ENCODE data around the gene DOK4.
"Not testable (repeated sequence)": the region's sequence is repeated elsewhere in the genome, so short reads cannot be mapped to it uniquely, and the experiment has no call there.

Gene DOK4

DNA sequence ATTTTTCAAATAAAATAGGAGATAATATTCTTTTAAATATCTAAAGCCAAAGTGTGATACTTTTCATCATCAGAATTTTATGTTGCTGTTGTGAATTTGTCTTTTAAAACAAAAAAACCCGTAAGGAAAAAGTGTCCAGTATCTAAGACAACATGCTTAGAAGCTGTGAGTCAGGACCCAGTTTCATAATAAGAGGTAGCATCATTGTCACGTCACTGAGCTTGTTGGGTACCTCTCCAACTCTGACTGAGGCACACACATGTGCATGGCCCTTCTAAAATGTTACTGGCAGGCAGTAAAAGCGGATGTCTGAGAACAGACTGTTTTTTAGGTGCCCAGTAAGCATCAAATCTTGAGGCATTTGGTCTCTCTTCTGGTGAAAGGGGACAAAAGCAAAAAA, 41.6 kb downstream of the DOK4 start:
- H3K9ac ChIP-seq (ENCODE audit: low read depth, low read length) = no peak overlapping the region
- H3K4me1 ChIP-seq (ENCODE audit: control insufficient read depth, insufficient read depth, low read length) = no peaks in the 10 kb centered on the region
- H3K4me3 ChIP-seq (ENCODE audit: low read depth, low read length) = no peak overlapping the region
- H3K27me3 ChIP-seq (ENCODE audit: control insufficient read depth, insufficient read depth, low read length) = no peaks in the 10 kb centered on the region
- peaks cover 3% of the 10 kb centered on the region for H3K36me3 ChIP-seq (ENCODE audit: control insufficient read depth, insufficient read depth, low read length)
- H3K9me3 ChIP-seq (ENCODE audit: control insufficient read depth, insufficient read depth, low read length) = no peaks in the 10 kb centered on the region

DNA sequence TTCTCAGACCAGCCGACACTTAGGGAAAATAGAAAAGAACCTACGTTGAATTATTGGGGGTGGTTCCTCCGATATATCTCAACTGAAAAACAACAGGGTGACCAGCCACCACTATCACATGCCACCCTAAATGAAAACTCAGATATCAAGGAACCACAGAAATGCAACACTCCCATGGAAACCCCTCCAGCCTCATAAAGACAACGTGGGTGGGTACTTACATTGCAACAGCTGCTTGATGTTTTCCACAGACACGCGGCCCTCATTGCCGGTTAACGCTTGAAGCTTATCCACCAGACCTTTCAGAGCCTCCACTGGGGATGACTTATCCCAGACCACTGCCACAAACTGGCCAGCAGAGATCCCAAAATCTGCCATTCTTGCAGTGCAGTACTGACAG, 45.7 kb downstream of the DOK4 start:
- not testable (repeated sequence) for H3K4me1 ChIP-seq (ENCODE audit: control insufficient read depth, insufficient read depth, low read length)
- H3K36me3 ChIP-seq (ENCODE audit: control insufficient read depth, insufficient read depth, low read length) = peaks cover 12% of the 10 kb centered on the region

DNA sequence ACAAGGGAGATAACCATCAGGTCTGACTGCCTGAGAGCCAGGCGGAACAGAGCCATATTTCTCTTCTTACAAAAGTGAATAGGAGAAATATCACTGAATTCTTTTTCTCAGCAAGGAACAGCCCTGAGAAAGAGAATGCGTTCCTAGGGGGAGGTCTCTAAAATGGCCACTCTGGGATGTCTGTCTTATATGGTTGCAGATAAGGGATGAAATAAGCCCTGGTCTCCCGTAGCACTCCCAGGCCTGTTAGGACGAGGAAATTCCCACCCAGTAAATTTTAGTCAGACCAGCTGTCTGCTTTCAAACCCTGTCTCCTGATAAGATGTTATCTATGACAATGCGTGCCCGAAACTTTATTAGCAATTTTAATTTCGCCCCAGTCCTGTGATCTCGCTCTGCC, 46.3 kb downstream of the DOK4 start:
- H3K27me3 ChIP-seq (ENCODE audit: control insufficient read depth, insufficient read depth, low read length); H3K4me1 ChIP-seq (ENCODE audit: control insufficient read depth, insufficient read depth, low read length); H3K4me3 ChIP-seq (ENCODE audit: low read depth, low read length); H3K9ac ChIP-seq (ENCODE audit: low read depth, low read length); H3K9me3 ChIP-seq (ENCODE audit: control insufficient read depth, insufficient read depth, low read length): not testable (repeated sequence)
- peaks cover 17% of the 10 kb centered on the region for H3K36me3 ChIP-seq (ENCODE audit: control insufficient read depth, insufficient read depth, low read length)

More for the DNA sequence above, 45.7 kb downstream of the DOK4 start:
- not testable (repeated sequence) for H3K9me3 ChIP-seq (ENCODE audit: control insufficient read depth, insufficient read depth, low read length); H3K27me3 ChIP-seq (ENCODE audit: control insufficient read depth, insufficient read depth, low read length); H3K4me3 ChIP-seq (ENCODE audit: low read depth, low read length); H3K9ac ChIP-seq (ENCODE audit: low read depth, low read length)

DNA sequence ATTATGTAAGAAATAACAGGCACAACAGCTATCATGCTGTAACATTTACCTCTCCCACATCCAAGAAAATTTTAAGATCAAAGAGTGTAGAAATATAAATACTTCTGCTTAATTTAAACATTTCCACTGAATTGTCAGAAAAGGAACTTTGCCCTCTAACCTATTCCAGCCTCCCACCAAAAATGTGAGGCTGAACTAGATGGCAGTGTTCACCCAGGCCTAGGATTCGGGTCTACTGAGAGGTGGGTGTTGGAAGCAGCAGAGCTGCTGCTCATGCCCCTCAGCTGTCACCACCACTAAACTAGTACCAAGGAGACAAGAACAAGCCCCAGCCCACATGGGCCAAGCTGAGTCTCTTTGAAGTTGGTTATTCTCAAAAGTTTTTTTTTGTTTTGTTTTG, 50.5 kb downstream of the DOK4 start:
- Histone ChIP-seq H3K4me1 (ENCODE audit: control insufficient read depth, insufficient read depth, low read length) (no peaks in the 10 kb centered on the region), H3K9me3 (ENCODE audit: control insufficient read depth, insufficient read depth, low read length) (no peaks in the 10 kb centered on the region), H3K36me3 (ENCODE audit: control insufficient read depth, insufficient read depth, low read length) (peaks cover 34% of the 10 kb centered on the region), H3K9ac (ENCODE audit: low read depth, low read length) (no peak overlapping the region), H3K27me3 (ENCODE audit: control insufficient read depth, insufficient read depth, low read length) (no peaks in the 10 kb centered on the region), H3K4me3 (ENCODE audit: low read depth, low read length) (no peak overlapping the region)

DNA sequence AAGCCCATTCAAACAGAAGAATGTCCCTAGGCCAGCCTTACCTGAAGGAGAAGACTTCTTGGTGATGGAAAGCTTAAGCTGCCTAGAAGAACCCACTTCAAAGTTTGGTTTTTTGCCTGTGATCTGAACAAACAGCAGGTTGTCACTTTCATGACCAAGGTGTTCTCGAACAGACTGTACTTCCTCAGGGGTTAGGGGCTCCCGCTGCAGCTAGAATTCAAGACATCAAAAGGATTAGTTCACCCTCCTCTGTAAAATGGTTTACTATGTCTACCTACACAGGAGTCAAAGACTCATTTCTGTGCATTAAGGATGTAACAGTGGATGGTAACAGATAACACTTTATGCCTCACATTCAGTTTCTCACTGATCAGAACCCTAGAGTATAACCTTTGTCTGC, 52.3 kb downstream of the DOK4 start:
- no peak overlapping the region for H3K9ac ChIP-seq (ENCODE audit: low read depth, low read length)
- no peaks in the 10 kb centered on the region for H3K9me3 ChIP-seq (ENCODE audit: control insufficient read depth, insufficient read depth, low read length)
- no peaks in the 10 kb centered on the region for H3K4me1 ChIP-seq (ENCODE audit: control insufficient read depth, insufficient read depth, low read length)
- no peak overlapping the region for H3K4me3 ChIP-seq (ENCODE audit: low read depth, low read length)
- H3K27me3 ChIP-seq (ENCODE audit: control insufficient read depth, insufficient read depth, low read length) = no peaks in the 10 kb centered on the region
- peaks cover 34% of the 10 kb centered on the region for H3K36me3 ChIP-seq (ENCODE audit: control insufficient read depth, insufficient read depth, low read length)

DNA sequence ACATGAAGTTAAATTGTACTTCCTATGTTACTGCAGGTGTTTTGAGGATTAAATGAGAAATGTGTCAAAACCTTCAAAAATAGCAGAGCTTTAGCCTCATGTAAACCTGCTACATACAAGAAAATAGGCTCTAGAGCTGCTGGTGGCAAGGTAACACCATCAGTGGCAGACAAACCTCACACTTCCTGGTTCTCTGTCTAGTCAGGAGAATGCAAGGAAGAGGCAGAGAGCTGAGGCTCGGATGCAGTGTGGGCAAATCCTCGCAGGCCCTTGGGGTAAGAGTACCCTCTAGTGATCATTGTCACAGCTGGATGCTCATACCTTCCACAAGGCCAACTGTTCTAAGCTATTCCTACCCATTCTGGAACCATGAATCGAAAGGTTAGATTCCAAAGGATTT, 53.3 kb downstream of the DOK4 start:
- Histone ChIP-seq H3K27me3 (ENCODE audit: control insufficient read depth, insufficient read depth, low read length) (no peaks in the 10 kb centered on the region), H3K4me1 (ENCODE audit: control insufficient read depth, insufficient read depth, low read length) (no peaks in the 10 kb centered on the region), H3K36me3 (ENCODE audit: control insufficient read depth, insufficient read depth, low read length) (peaks cover 41% of the 10 kb centered on the region), H3K4me3 (ENCODE audit: low read depth, low read length) (no peak overlapping the region), H3K9me3 (ENCODE audit: control insufficient read depth, insufficient read depth, low read length) (no peaks in the 10 kb centered on the region), H3K9ac (ENCODE audit: low read depth, low read length) (no peak overlapping the region)

DNA sequence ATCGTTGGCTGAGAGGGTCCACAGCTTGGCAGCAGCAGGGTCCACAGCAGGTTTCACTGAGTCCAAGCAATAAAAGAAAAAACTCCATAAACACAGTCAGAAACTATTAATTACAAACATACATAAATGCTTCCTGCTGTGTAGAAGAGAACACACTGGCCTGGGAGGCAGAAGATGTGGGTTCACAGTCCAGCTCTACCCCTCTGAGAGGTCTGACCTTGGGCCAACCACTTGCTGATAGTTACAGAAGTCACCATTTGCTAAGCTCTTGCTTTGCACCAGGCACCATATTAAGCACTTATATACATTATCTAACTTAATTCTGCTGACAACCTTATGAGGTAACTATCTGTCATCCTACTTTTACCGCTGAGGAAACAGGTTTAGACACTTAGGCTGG, 53.8 kb downstream of the DOK4 start:
- H3K4me1 ChIP-seq (ENCODE audit: control insufficient read depth, insufficient read depth, low read length) = no peaks in the 10 kb centered on the region
- peaks cover 38% of the 10 kb centered on the region for H3K36me3 ChIP-seq (ENCODE audit: control insufficient read depth, insufficient read depth, low read length)
- no peaks in the 10 kb centered on the region for H3K27me3 ChIP-seq (ENCODE audit: control insufficient read depth, insufficient read depth, low read length)
- H3K9me3 ChIP-seq (ENCODE audit: control insufficient read depth, insufficient read depth, low read length) = no peaks in the 10 kb centered on the region
- H3K9ac ChIP-seq (ENCODE audit: low read depth, low read length) = no peak overlapping the region
- no peak overlapping the region for H3K4me3 ChIP-seq (ENCODE audit: low read depth, low read length)

DNA sequence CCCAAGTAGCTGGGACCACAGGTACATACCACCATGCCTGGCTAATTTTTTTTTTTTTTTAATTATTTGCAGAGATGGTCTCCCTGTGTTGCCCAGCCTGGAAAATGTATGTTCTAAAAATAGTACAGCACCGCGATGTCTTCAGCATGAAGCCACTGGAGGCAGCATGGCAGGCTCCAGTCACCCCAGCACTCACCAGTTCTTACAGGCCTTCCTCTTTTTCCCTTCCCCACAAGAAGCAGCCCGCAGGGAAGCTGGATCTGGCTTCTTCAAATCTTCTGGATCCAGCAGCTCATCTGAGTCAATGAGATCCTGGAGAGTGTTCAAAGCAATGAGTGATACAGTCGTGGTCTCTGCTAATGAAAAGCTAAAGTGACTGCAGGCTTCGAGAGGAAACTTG, 55.3 kb downstream of the DOK4 start:
- no peak overlapping the region for H3K4me3 ChIP-seq (ENCODE audit: low read depth, low read length)
- H3K4me1 ChIP-seq (ENCODE audit: control insufficient read depth, insufficient read depth, low read length) = no peaks in the 10 kb centered on the region
- H3K27me3 ChIP-seq (ENCODE audit: control insufficient read depth, insufficient read depth, low read length) = no peaks in the 10 kb centered on the region
- peaks cover 38% of the 10 kb centered on the region for H3K36me3 ChIP-seq (ENCODE audit: control insufficient read depth, insufficient read depth, low read length)
- no peak overlapping the region for H3K9ac ChIP-seq (ENCODE audit: low read depth, low read length)
- H3K9me3 ChIP-seq (ENCODE audit: control insufficient read depth, insufficient read depth, low read length) = no peaks in the 10 kb centered on the region

DNA sequence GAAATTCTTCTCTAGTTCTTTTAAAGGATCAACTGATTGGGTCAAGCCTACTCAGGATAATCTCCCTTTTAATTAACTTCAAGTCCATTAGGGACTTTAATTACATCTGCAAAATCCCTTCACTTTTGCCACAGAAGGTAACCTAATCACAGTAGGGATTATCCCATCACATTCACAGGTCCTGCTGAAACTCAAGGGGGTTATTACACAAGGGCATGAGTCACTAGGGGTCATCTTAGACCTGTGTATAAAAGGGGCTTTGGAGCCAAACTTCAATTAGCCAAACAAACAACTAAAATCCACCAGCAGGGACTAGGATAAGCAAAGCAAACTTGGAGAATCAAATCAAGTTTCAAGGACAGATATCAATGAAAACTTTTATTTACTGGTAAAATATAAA, 58.5 kb downstream of the DOK4 start:
- peaks cover 27% of the 10 kb centered on the region for H3K36me3 ChIP-seq (ENCODE audit: control insufficient read depth, insufficient read depth, low read length)
- no peaks in the 10 kb centered on the region for H3K9me3 ChIP-seq (ENCODE audit: control insufficient read depth, insufficient read depth, low read length)
- H3K4me3 ChIP-seq (ENCODE audit: low read depth, low read length) = no peak overlapping the region
- H3K27me3 ChIP-seq (ENCODE audit: control insufficient read depth, insufficient read depth, low read length) = no peaks in the 10 kb centered on the region
- no peaks in the 10 kb centered on the region for H3K4me1 ChIP-seq (ENCODE audit: control insufficient read depth, insufficient read depth, low read length)
- no peak overlapping the region for H3K9ac ChIP-seq (ENCODE audit: low read depth, low read length)

DNA sequence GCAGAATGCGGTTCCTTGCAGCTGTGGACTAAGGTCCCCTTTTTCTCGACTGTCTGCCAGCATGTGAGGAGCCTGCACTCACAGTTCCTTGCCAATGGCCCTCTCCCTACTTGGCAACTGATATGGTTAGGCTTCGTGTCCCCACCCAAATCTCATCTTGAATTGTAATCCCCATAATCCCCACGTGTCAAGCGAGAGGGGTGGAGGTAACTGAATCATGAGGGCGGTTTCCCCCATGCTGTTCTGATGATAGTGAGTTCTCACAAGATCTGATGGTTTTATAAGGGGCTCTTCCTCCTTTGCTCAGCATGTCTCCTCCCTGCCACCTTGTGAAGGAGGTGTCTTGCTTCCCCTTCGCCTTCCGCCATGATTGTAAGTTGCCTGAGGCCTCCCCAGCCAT, 59.0 kb downstream of the DOK4 start:
- no peak overlapping the region for H3K9ac ChIP-seq (ENCODE audit: low read depth, low read length)
- H3K4me3 ChIP-seq (ENCODE audit: low read depth, low read length) = no peak overlapping the region
- peaks cover 2% of the 10 kb centered on the region for H3K4me1 ChIP-seq (ENCODE audit: control insufficient read depth, insufficient read depth, low read length)
- H3K9me3 ChIP-seq (ENCODE audit: control insufficient read depth, insufficient read depth, low read length) = no peaks in the 10 kb centered on the region
- no peaks in the 10 kb centered on the region for H3K27me3 ChIP-seq (ENCODE audit: control insufficient read depth, insufficient read depth, low read length)
- H3K36me3 ChIP-seq (ENCODE audit: control insufficient read depth, insufficient read depth, low read length) = peaks cover 21% of the 10 kb centered on the region

DNA sequence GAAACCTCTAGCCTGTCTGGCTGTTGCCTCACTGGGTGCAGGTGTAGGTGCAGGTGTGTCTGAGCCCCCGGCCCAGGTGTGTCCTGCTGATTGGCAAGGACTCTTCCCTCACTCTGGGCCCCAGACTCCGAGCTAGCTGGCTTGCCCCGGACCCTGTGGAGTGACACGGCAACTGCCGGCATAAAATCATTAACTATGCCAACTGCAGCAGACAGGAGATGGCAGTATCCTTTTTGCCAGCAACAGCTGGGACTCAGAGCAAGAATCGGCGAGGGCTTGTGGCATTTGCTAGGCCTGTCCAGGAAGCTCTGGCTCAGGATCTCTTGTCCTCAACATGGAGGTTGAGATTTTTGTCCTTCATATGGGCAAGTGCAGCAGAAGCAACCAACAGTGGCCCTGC, 59.9 kb downstream of the DOK4 start:
- Histone ChIP-seq H3K4me1 (ENCODE audit: control insufficient read depth, insufficient read depth, low read length) (peaks cover 2% of the 10 kb centered on the region), H3K4me3 (ENCODE audit: low read depth, low read length) (no peak overlapping the region), H3K36me3 (ENCODE audit: control insufficient read depth, insufficient read depth, low read length) (peaks cover 17% of the 10 kb centered on the region), H3K27me3 (ENCODE audit: control insufficient read depth, insufficient read depth, low read length) (no peaks in the 10 kb centered on the region), H3K9ac (ENCODE audit: low read depth, low read length) (no peak overlapping the region), H3K9me3 (ENCODE audit: control insufficient read depth, insufficient read depth, low read length) (no peaks in the 10 kb centered on the region)

DNA sequence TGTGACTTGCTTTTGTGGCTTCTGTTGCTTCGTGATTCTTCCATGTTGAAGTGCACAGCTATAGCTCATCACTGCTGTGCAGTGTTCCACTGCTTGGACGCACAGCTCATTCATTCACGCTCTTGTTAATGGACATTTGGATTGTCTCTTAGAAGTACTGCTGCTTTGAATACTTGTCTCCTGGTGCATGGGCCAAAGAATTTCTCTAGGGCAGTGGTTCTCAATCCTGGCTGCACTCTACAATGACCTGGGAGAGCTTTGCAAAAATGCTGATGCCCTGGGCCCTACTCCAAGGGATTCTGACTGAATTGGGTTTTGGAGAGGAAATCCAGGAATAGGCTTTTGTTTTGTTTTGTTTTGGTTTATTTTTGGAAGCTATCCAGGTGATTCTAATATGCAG, 61.7 kb downstream of the DOK4 start:
- H3K4me3 ChIP-seq (ENCODE audit: low read depth, low read length) = no peak overlapping the region
- H3K36me3 ChIP-seq (ENCODE audit: control insufficient read depth, insufficient read depth, low read length) = peaks cover 10% of the 10 kb centered on the region
- H3K9me3 ChIP-seq (ENCODE audit: control insufficient read depth, insufficient read depth, low read length) = no peaks in the 10 kb centered on the region
- H3K9ac ChIP-seq (ENCODE audit: low read depth, low read length) = no peak overlapping the region
- peaks cover 2% of the 10 kb centered on the region for H3K4me1 ChIP-seq (ENCODE audit: control insufficient read depth, insufficient read depth, low read length)
- H3K27me3 ChIP-seq (ENCODE audit: control insufficient read depth, insufficient read depth, low read length) = no peaks in the 10 kb centered on the region

DNA sequence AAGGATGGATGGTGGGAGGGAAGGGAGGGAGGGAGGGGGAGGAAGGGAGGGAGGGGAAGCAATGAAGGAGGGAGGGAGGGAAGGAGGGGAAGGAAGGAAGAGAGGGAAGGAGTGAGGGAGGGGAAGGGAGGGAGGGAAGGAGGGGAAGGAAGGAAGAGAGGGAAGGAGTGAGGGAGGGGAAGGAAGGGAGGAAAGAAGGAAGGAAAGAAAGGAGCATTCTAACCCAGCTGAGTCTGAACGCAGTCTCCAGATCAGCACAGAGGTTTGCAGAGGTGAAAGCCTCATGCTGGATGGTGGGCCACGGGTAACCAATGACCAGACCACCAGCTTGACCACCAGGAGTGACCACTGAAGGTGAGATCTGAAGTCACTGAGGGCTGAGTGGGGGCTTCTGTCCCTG, 63.1 kb downstream of the DOK4 start:
- Histone ChIP-seq H3K4me3 (ENCODE audit: low read depth, low read length) (no peak overlapping the region), H3K9ac (ENCODE audit: low read depth, low read length) (no peak overlapping the region), H3K9me3 (ENCODE audit: control insufficient read depth, insufficient read depth, low read length) (no peaks in the 10 kb centered on the region), H3K27me3 (ENCODE audit: control insufficient read depth, insufficient read depth, low read length) (no peaks in the 10 kb centered on the region), H3K36me3 (ENCODE audit: control insufficient read depth, insufficient read depth, low read length) (peaks cover under 1% of the 10 kb centered on the region), H3K4me1 (ENCODE audit: control insufficient read depth, insufficient read depth, low read length) (peaks cover 8% of the 10 kb centered on the region)

Measured in iPS-15b (cell line).